ENCODE results near the gene TRIM54. TPM values are rescaled to one million over a fixed set of nuclear protein-coding genes. Genes with fewer than 3 reads are reported as not detected.

TRIM54 gene
- total RNA-seq, 1 donor = not detected

DNA sequence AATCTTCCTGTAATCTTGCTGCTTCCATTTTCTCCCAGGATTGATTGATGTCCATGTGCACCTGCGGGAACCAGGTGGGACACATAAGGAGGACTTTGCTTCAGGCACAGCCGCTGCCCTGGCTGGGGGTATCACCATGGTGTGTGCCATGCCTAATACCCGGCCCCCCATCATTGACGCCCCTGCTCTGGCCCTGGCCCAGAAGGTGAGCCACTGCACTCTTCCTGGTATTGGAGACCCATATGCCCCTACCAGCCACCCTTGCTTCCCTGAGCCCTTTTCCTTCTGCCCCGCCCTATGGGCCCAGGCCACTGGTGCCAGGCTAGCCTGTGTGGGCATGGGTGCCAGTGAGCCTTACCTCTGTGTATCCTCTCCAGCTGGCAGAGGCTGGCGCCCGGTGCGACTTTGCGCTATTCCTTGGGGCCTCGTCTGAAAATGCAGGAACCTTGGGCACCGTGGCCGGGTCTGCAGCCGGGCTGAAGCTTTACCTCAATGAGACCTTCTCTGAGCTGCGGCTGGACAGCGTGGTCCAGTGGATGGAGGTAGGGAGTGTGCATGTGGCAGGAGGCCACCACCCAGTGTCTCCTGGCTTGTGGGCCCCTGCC lies 44.8 kb upstream of the TRIM54 start:
- no peak overlapping the region for H2AFZ ChIP-seq (ENCODE audit: low read length)
- TF ChIP-seq, protein P1, sequence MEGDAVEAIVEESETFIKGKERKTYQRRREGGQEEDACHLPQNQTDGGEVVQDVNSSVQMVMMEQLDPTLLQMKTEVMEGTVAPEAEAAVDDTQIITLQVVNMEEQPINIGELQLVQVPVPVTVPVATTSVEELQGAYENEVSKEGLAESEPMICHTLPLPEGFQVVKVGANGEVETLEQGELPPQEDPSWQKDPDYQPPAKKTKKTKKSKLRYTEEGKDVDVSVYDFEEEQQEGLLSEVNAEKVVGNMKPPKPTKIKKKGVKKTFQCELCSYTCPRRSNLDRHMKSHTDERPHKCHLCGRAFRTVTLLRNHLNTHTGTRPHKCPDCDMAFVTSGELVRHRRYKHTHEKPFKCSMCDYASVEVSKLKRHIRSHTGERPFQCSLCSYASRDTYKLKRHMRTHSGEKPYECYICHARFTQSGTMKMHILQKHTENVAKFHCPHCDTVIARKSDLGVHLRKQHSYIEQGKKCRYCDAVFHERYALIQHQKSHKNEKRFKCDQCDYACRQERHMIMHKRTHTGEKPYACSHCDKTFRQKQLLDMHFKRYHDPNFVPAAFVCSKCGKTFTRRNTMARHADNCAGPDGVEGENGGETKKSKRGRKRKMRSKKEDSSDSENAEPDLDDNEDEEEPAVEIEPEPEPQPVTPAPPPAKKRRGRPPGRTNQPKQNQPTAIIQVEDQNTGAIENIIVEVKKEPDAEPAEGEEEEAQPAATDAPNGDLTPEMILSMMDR (IDR thresholded peaks at IDR 0.05; ENCODE audit: extremely low read depth, low read depth, low read length) = no peak
- no peaks in the 10 kb centered on the region for H3K4me1 ChIP-seq (ENCODE audit: insufficient read depth, low read length)
- no peaks in the 10 kb centered on the region for H4K20me1 ChIP-seq (ENCODE audit: insufficient read depth, low read length)
- no peaks in the 10 kb centered on the region for H3K79me2 ChIP-seq (ENCODE audit: insufficient read depth, low read length)
- no peak overlapping the region for H3K4me2 ChIP-seq (ENCODE audit: insufficient read depth, low read length)
- H3K9me3 ChIP-seq (ENCODE audit: low read depth, low read length) = no peaks in the 10 kb centered on the region
- DNase-seq (ENCODE audit: insufficient read length, low spot score, missing footprints) = peak; percentile 71
- no peak overlapping the region for H3K27ac ChIP-seq (ENCODE audit: low read depth, low read length)
- no peak overlapping the region for H3K4me3 ChIP-seq (ENCODE audit: insufficient read depth, low read length)
- H3K27me3 ChIP-seq (ENCODE audit: insufficient read depth, low read length) = no peaks in the 10 kb centered on the region
- peaks cover 93% of the 10 kb centered on the region for H3K36me3 ChIP-seq (ENCODE audit: insufficient read depth, low read length)

- Histone ChIP-seq H3K4me2 (ENCODE audit: insufficient read depth, low read length) (no peak overlapping the region), H3K79me2 (ENCODE audit: insufficient read depth, low read length) (no peaks in the 10 kb centered on the region), H3K27me3 (ENCODE audit: insufficient read depth, low read length) (no peaks in the 10 kb centered on the region), H2AFZ (ENCODE audit: low read length) (no peak overlapping the region), H3K9me3 (ENCODE audit: low read depth, low read length) (no peaks in the 10 kb centered on the region), H4K20me1 (ENCODE audit: insufficient read depth, low read length) (peaks cover under 1% of the 10 kb centered on the region), H3K27ac (ENCODE audit: low read depth, low read length) (no peak overlapping the region), H3K36me3 (ENCODE audit: insufficient read depth, low read length) (peaks cover 93% of the 10 kb centered on the region), H3K4me3 (ENCODE audit: insufficient read depth, low read length) (no peak overlapping the region), H3K4me1 (ENCODE audit: insufficient read depth, low read length) (no peaks in the 10 kb centered on the region)
- TF ChIP-seq, protein P1 (IDR thresholded peaks at IDR 0.05; ENCODE audit: extremely low read depth, low read depth, low read length) = no peak
- DNase-seq (ENCODE audit: insufficient read length, low spot score, missing footprints) = peak; percentile 22
Measured at GRCh38 chr2:27238976-27239375, 43.3 kb upstream of the TRIM54 start.

GRCh38 chr2:27240406-27240805 lies 41.8 kb upstream of the TRIM54 start:
- Histone ChIP-seq H3K79me2 (ENCODE audit: insufficient read depth, low read length) (no peaks in the 10 kb centered on the region), H2AFZ (ENCODE audit: low read length) (no peak overlapping the region), H3K4me2 (ENCODE audit: insufficient read depth, low read length) (no peak overlapping the region), H3K4me1 (ENCODE audit: insufficient read depth, low read length) (no peaks in the 10 kb centered on the region), H3K9me3 (ENCODE audit: low read depth, low read length) (no peaks in the 10 kb centered on the region), H3K27ac (ENCODE audit: low read depth, low read length) (no peak overlapping the region), H3K4me3 (ENCODE audit: insufficient read depth, low read length) (no peak overlapping the region), H4K20me1 (ENCODE audit: insufficient read depth, low read length) (peaks cover 2% of the 10 kb centered on the region), H3K27me3 (ENCODE audit: insufficient read depth, low read length) (no peaks in the 10 kb centered on the region), H3K36me3 (ENCODE audit: insufficient read depth, low read length) (peaks cover 87% of the 10 kb centered on the region)
- TF ChIP-seq, protein P1 (IDR thresholded peaks at IDR 0.05; ENCODE audit: extremely low read depth, low read depth, low read length) = no peak
- peak; percentile 48 for DNase-seq (ENCODE audit: insufficient read length, low spot score, missing footprints)

- peaks cover 2% of the 10 kb centered on the region for H4K20me1 ChIP-seq (ENCODE audit: insufficient read depth, low read length)
- no peaks in the 10 kb centered on the region for H3K9me3 ChIP-seq (ENCODE audit: low read depth, low read length)
- H3K27ac ChIP-seq (ENCODE audit: low read depth, low read length) = no peak overlapping the region
- H3K79me2 ChIP-seq (ENCODE audit: insufficient read depth, low read length) = no peaks in the 10 kb centered on the region
- no peak overlapping the region for H3K4me3 ChIP-seq (ENCODE audit: insufficient read depth, low read length)
- H2AFZ ChIP-seq (ENCODE audit: low read length) = no peak overlapping the region
- H3K36me3 ChIP-seq (ENCODE audit: insufficient read depth, low read length) = peaks cover 72% of the 10 kb centered on the region
- H3K27me3 ChIP-seq (ENCODE audit: insufficient read depth, low read length) = no peaks in the 10 kb centered on the region
- H3K4me2 ChIP-seq (ENCODE audit: insufficient read depth, low read length) = no peak overlapping the region
- no peaks in the 10 kb centered on the region for H3K4me1 ChIP-seq (ENCODE audit: insufficient read depth, low read length)
- TF ChIP-seq, protein P1 (IDR thresholded peaks at IDR 0.05; ENCODE audit: extremely low read depth, low read depth, low read length) = no peak
- DNase-seq (ENCODE audit: insufficient read length, low spot score, missing footprints) = peak; percentile 72
Measured at GRCh38 chr2:27241761-27242613, 40.2 kb upstream of the TRIM54 start.
